Activated naive CD8-positive, alpha-beta T cell treated with anti-CD3 and anti-CD28 coated beads for 36 hours (primary cell): ENCODE results near the gene DLX6. TPM values are rescaled to one million over a fixed set of nuclear protein-coding genes. Genes with fewer than 3 reads are reported as not detected.

ENCODE experiments used
- DNase-seq: peaks from one replicate; pipeline ENCODE4 v3.0.0; 2021
- H3K27ac Mint-ChIP-seq: one replicate; pipeline ENCODE4 v1.8.0; 2022; ENCODE audit warnings: mild to moderate bottlenecking, moderate library complexity, mixed read lengths
- H3K27me3 Mint-ChIP-seq: one replicate; pipeline ENCODE4 v1.8.0; 2022; ENCODE audit warnings: mild to moderate bottlenecking, mixed read lengths
- H3K36me3 Mint-ChIP-seq: one replicate; pipeline ENCODE4 v1.8.0; 2021; ENCODE audit warnings: mild to moderate bottlenecking, mixed read lengths
- H3K4me1 Mint-ChIP-seq: one replicate; pipeline ENCODE4 v1.8.0; 2021; ENCODE audit warnings: mixed read lengths
- H3K4me3 Mint-ChIP-seq: one replicate; pipeline ENCODE4 v1.8.0; 2022; ENCODE audit warnings: mild to moderate bottlenecking, moderate library complexity, mixed read lengths
- H3K9me3 Mint-ChIP-seq: one replicate; pipeline ENCODE4 v1.8.0; 2022; ENCODE audit warnings: mixed read lengths
- total RNA-seq, 2 experiments: library from RNA; stranded (reverse); gene quantifications; one replicate each; pipeline ENCODE4 v1.2.3, GENCODE V29; 2021

The DLX6 gene
- not detected for total RNA-seq

GRCh38 chr7:97005183-97006054, at the start of gene DLX6:
TSS of gene DLX6 (plus strand) at chr7:97005553. CDS start at chr7:97005978, 425 bp downstream.
- Mint-ChIP-seq H3K27ac (no peak within 1 kb of the TSS), H3K27me3 (peaks cover 97% of the 10 kb centered on the region)
- peak; percentile 43 for DNase-seq

GRCh38 chr7:96959135-96959534, 46.2 kb upstream of the DLX6 start:
- H3K9me3 Mint-ChIP-seq = no peaks in the 10 kb centered on the region

More at GRCh38 chr7:97005183-97006054, at the start of gene DLX6:
- H3K4me1 Mint-ChIP-seq = peaks cover 16% of the 10 kb centered on the region
- peaks cover 2% of the 10 kb centered on the region for H3K9me3 Mint-ChIP-seq
- no peaks in the 10 kb centered on the region for H3K36me3 Mint-ChIP-seq
- peak within 1 kb of the TSS; percentile 67 for H3K4me3 Mint-ChIP-seq

GRCh38 chr7:96962221-96962885, 43.0 kb upstream of the DLX6 start:
- Mint-ChIP-seq H3K36me3 (no peaks in the 10 kb centered on the region), H3K4me3 (no peak overlapping the region), H3K4me1 (no peaks in the 10 kb centered on the region), H3K27ac (no peak overlapping the region), H3K9me3 (no peaks in the 10 kb centered on the region), H3K27me3 (peaks cover 41% of the 10 kb centered on the region)
- no peak for DNase-seq

More at GRCh38 chr7:96959135-96959534, 46.2 kb upstream of the DLX6 start:
- H3K36me3 Mint-ChIP-seq = no peaks in the 10 kb centered on the region
- no peaks in the 10 kb centered on the region for H3K4me1 Mint-ChIP-seq
- DNase-seq = no peak
- H3K27ac Mint-ChIP-seq = no peak overlapping the region
- peaks cover 35% of the 10 kb centered on the region for H3K27me3 Mint-ChIP-seq
- no peak overlapping the region for H3K4me3 Mint-ChIP-seq

DNA sequence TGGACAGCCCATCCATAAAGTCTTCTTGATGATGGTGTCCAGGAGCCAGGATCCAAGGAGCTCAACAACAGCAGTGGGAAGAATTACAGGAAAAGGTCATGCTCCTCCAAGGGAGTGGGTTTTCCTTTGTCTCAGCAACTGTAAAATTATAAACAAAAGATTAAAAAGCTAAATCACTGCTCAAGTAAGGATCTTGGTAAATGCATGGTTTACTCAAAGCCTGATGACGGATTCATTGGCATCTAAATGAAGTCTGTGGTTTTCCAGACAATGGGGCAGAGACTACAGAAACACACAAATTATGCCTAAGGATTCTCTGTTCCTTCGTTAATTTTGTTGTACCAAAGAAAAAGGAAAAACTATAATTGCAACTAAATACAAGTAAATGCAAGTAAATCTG, 36.4 kb upstream of the DLX6 start:
- no peak overlapping the region for H3K4me3 Mint-ChIP-seq
- no peaks in the 10 kb centered on the region for H3K4me1 Mint-ChIP-seq
- H3K27me3 Mint-ChIP-seq = peaks cover 47% of the 10 kb centered on the region
- DNase-seq = no peak
- no peak overlapping the region for H3K27ac Mint-ChIP-seq
- no peaks in the 10 kb centered on the region for H3K36me3 Mint-ChIP-seq
- no peaks in the 10 kb centered on the region for H3K9me3 Mint-ChIP-seq

GRCh38 chr7:96970739-96971138, 34.6 kb upstream of the DLX6 start:
- DNase-seq = no peak
- no peak overlapping the region for H3K4me3 Mint-ChIP-seq
- H3K36me3 Mint-ChIP-seq = no peaks in the 10 kb centered on the region
- no peaks in the 10 kb centered on the region for H3K4me1 Mint-ChIP-seq
- peaks cover 44% of the 10 kb centered on the region for H3K27me3 Mint-ChIP-seq
- no peak overlapping the region for H3K27ac Mint-ChIP-seq
- no peaks in the 10 kb centered on the region for H3K9me3 Mint-ChIP-seq

- Mint-ChIP-seq H3K27me3 (peaks cover 45% of the 10 kb centered on the region), H3K9me3 (no peaks in the 10 kb centered on the region)
Observed at GRCh38 chr7:96973986-96974385, 31.4 kb upstream of the DLX6 start.

DNA sequence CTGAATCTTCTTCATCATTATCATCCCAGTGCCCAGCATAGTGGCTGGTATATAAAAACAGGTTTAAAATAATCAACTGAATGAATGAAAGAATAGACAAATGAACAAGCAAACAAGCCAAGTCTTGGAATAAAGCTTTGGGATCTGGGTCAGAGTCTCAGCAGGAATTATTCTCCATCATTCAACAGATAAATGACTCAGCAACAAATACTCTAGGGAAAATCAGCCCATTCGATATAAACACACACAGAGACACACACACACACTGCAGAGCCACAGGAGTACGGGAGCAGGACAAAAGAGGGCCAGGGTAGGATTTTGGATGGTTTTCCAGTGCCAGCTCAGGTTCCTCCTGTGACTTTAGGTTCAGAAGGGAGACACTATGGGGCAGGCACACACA, 29.2 kb upstream of the DLX6 start:
- H3K4me1 Mint-ChIP-seq = no peaks in the 10 kb centered on the region
- H3K9me3 Mint-ChIP-seq = no peaks in the 10 kb centered on the region
- DNase-seq = no peak
- no peak overlapping the region for H3K27ac Mint-ChIP-seq
- H3K4me3 Mint-ChIP-seq = no peak overlapping the region
- no peaks in the 10 kb centered on the region for H3K36me3 Mint-ChIP-seq
- peaks cover 41% of the 10 kb centered on the region for H3K27me3 Mint-ChIP-seq

More at GRCh38 chr7:96973986-96974385, 31.4 kb upstream of the DLX6 start:
- H3K4me1 Mint-ChIP-seq = no peaks in the 10 kb centered on the region
- no peak for DNase-seq
- H3K4me3 Mint-ChIP-seq = no peak overlapping the region
- no peaks in the 10 kb centered on the region for H3K36me3 Mint-ChIP-seq
- H3K27ac Mint-ChIP-seq = no peak overlapping the region

GRCh38 chr7:96977445-96977844, 27.9 kb upstream of the DLX6 start:
- Mint-ChIP-seq H3K9me3 (no peaks in the 10 kb centered on the region), H3K4me3 (no peak overlapping the region), H3K36me3 (no peaks in the 10 kb centered on the region), H3K27ac (no peak overlapping the region), H3K4me1 (no peaks in the 10 kb centered on the region), H3K27me3 (peaks cover 47% of the 10 kb centered on the region)
- DNase-seq = no peak

GRCh38 chr7:96979551-96980276, 25.6 kb upstream of the DLX6 start:
- Mint-ChIP-seq H3K4me1 (no peaks in the 10 kb centered on the region), H3K9me3 (no peaks in the 10 kb centered on the region), H3K4me3 (no peak overlapping the region), H3K27me3 (peaks cover 54% of the 10 kb centered on the region), H3K27ac (no peak overlapping the region), H3K36me3 (no peaks in the 10 kb centered on the region)
- DNase-seq = no peak

GRCh38 chr7:96982586-96982985, 22.8 kb upstream of the DLX6 start:
- Mint-ChIP-seq H3K27me3 (peaks cover 61% of the 10 kb centered on the region), H3K4me3 (no peak overlapping the region)
- DNase-seq = no peak

GRCh38 chr7:96985992-96986391, 19.4 kb upstream of the DLX6 start:
- Mint-ChIP-seq H3K4me1 (no peaks in the 10 kb centered on the region), H3K36me3 (no peaks in the 10 kb centered on the region), H3K27ac (no peak overlapping the region), H3K9me3 (no peaks in the 10 kb centered on the region), H3K4me3 (no peak overlapping the region), H3K27me3 (peaks cover 83% of the 10 kb centered on the region)
- no peak for DNase-seq

More at GRCh38 chr7:96982586-96982985, 22.8 kb upstream of the DLX6 start:
- no peaks in the 10 kb centered on the region for H3K9me3 Mint-ChIP-seq
- no peak overlapping the region for H3K27ac Mint-ChIP-seq
- no peaks in the 10 kb centered on the region for H3K4me1 Mint-ChIP-seq
- H3K36me3 Mint-ChIP-seq = no peaks in the 10 kb centered on the region

- no peak for DNase-seq
- Mint-ChIP-seq H3K27ac (no peak overlapping the region), H3K4me3 (no peak overlapping the region), H3K36me3 (no peaks in the 10 kb centered on the region), H3K9me3 (peaks cover under 1% of the 10 kb centered on the region), H3K4me1 (peaks cover under 1% of the 10 kb centered on the region), H3K27me3 (peaks cover 83% of the 10 kb centered on the region)
Observed at GRCh38 chr7:96986901-96987300, 18.5 kb upstream of the DLX6 start.

- Mint-ChIP-seq H3K27me3 (peaks cover 86% of the 10 kb centered on the region), H3K36me3 (peaks cover 2% of the 10 kb centered on the region), H3K9me3 (peaks cover 5% of the 10 kb centered on the region), H3K4me1 (peaks cover 6% of the 10 kb centered on the region), H3K27ac (no peak overlapping the region), H3K4me3 (no peak overlapping the region)
- DNase-seq = no peak
Observed at GRCh38 chr7:96987719-96988118, 17.6 kb upstream of the DLX6 start.

GRCh38 chr7:96989241-96989858, 16.0 kb upstream of the DLX6 start:
- peaks cover 92% of the 10 kb centered on the region for H3K27me3 Mint-ChIP-seq
- no peak overlapping the region for H3K4me3 Mint-ChIP-seq
- H3K27ac Mint-ChIP-seq = no peak overlapping the region
- H3K9me3 Mint-ChIP-seq = peaks cover 8% of the 10 kb centered on the region
- no peak for DNase-seq
- peaks cover 8% of the 10 kb centered on the region for H3K4me1 Mint-ChIP-seq
- peaks cover 5% of the 10 kb centered on the region for H3K36me3 Mint-ChIP-seq
